GM10266 (cell line): ENCODE data around the gene RPL6.
"Not testable (repeated sequence)": the region's sequence is repeated elsewhere in the genome, so short reads cannot be mapped to it uniquely, and the experiment has no call there.

ENCODE experiments used
- DNase-seq: peaks from one replicate; pipeline ENCODE4 v3.0.0; 2012; ENCODE audit errors: extremely low spot score
- CTCF ChIP-seq: IDR thresholded peaks from 2 replicates; pipeline ENCODE4 v1.5.1; 2012; ENCODE audit warnings: mild to moderate bottlenecking, low read depth; ENCODE audit not compliant: control insufficient read depth, insufficient read depth; ENCODE audit errors: missing control alignments

The RPL6 gene

GRCh38 chr12:112446008-112446725 is 36.8 kb upstream of the RPL6 start:
- TF ChIP-seq CTCF, result no peak
- DNase-seq, result no peak

- DNase-seq, result no peak
- TF ChIP-seq CTCF, result no peak
Observed at GRCh38 chr12:112443916-112444315, 34.5 kb upstream of the RPL6 start.

GRCh38 chr12:112440653-112441052 is 31.2 kb upstream of the RPL6 start:
- not testable (repeated sequence) for DNase-seq

GRCh38 chr12:112439769-112440168 is 30.4 kb upstream of the RPL6 start:
- no peak for DNase-seq
- no peak for TF ChIP-seq CTCF

GRCh38 chr12:112438645-112439044 is 29.2 kb upstream of the RPL6 start:
- not testable (repeated sequence) for DNase-seq

GRCh38 chr12:112433551-112433950 is 24.1 kb upstream of the RPL6 start:
- no peak for DNase-seq
- no peak for TF ChIP-seq CTCF

GRCh38 chr12:112431965-112432364 is 22.6 kb upstream of the RPL6 start:
- no peak for DNase-seq
- no peak for TF ChIP-seq CTCF

GRCh38 chr12:112430929-112431328 is 21.5 kb upstream of the RPL6 start:
- no peak for TF ChIP-seq CTCF
- no peak for DNase-seq
